ENCODE results near the gene CIRBP. TPM values are rescaled to one million over a fixed set of nuclear protein-coding genes. Genes with fewer than 3 reads are reported as not detected.

The CIRBP gene
- total RNA-seq, 1 donor from 2014 or later = 184 TPM

- FAIRE-seq = no peak
- no peaks in the 10 kb centered on the region for H3K9me3 Mint-ChIP-seq (ENCODE audit: unreplicated experiment)
These were observed 18.5 kb upstream of the CIRBP start for GRCh38 chr19:1250437-1251260.

GRCh38 chr19:1251330-1252220, 17.6 kb upstream of the CIRBP start:
- Histone ChIP-seq H3K9me3 (ENCODE audit: insufficient read depth, low read depth, low read length) (no peaks in the 10 kb centered on the region), H2AFZ (ENCODE audit: low read depth, low read length) (no peak overlapping the region), H3K9ac (ENCODE audit: low read length) (peak overlapping the region; percentile 88), H3K27ac (ENCODE audit: low read depth, low read length) (peak overlapping the region; percentile 85), H4K20me1 (ENCODE audit: insufficient read depth, low read length) (peaks cover 47% of the 10 kb centered on the region), H3K27me3 (ENCODE audit: insufficient read depth, low read length) (no peaks in the 10 kb centered on the region), H3K36me3 (ENCODE audit: insufficient read depth, low read length) (peaks cover 17% of the 10 kb centered on the region), H3K4me2 (ENCODE audit: low read length) (peak overlapping the region; percentile 100), H3K4me3 (ENCODE audit: insufficient read depth, low read depth, low read length) (peak overlapping the region; percentile 84), H3K4me1 (ENCODE audit: insufficient read depth, low read length) (peaks cover 36% of the 10 kb centered on the region), H3K79me2 (ENCODE audit: insufficient read depth, low read length) (peaks cover 71% of the 10 kb centered on the region)
- FAIRE-seq = no peak
- Mint-ChIP-seq H3K27me3 (ENCODE audit: low read depth, unreplicated experiment) (no peaks in the 10 kb centered on the region), H3K9me3 (ENCODE audit: unreplicated experiment) (no peaks in the 10 kb centered on the region), H3K27ac (ENCODE audit: unreplicated experiment) (peak overlapping the region; percentile 96), H3K4me3 (ENCODE audit: unreplicated experiment) (peak overlapping the region; percentile 92), H3K4me1 (ENCODE audit: low read depth, unreplicated experiment) (peaks cover 5% of the 10 kb centered on the region), H3K36me3 (ENCODE audit: low read depth, unreplicated experiment) (peaks cover 2% of the 10 kb centered on the region)
- no peak for DNase-seq (ENCODE audit: low read depth)
- TF ChIP-seq CTCF (IDR thresholded peaks at IDR 0.05; ENCODE audit: insufficient read depth, low read depth, low read length) (no peak), EZH2 (IDR thresholded peaks at IDR 0.05; ENCODE audit: insufficient read depth, low read length) (no peak)

More at GRCh38 chr19:1250437-1251260, 18.5 kb upstream of the CIRBP start:
- Histone ChIP-seq H3K4me1 (ENCODE audit: insufficient read depth, low read length) (peaks cover 34% of the 10 kb centered on the region), H3K9me3 (ENCODE audit: insufficient read depth, low read depth, low read length) (no peaks in the 10 kb centered on the region), H3K36me3 (ENCODE audit: insufficient read depth, low read length) (peaks cover 14% of the 10 kb centered on the region), H3K27me3 (ENCODE audit: insufficient read depth, low read length) (no peaks in the 10 kb centered on the region), H3K9ac (ENCODE audit: low read length) (peak overlapping the region; percentile 88), H3K79me2 (ENCODE audit: insufficient read depth, low read length) (peaks cover 65% of the 10 kb centered on the region), H3K4me3 (ENCODE audit: insufficient read depth, low read depth, low read length) (peak overlapping the region; percentile 84), H3K4me2 (ENCODE audit: low read length) (peak overlapping the region; percentile 100), H4K20me1 (ENCODE audit: insufficient read depth, low read length) (peaks cover 38% of the 10 kb centered on the region), H3K27ac (ENCODE audit: low read depth, low read length) (peak overlapping the region; percentile 85), H2AFZ (ENCODE audit: low read depth, low read length) (no peak overlapping the region)
- Mint-ChIP-seq H3K36me3 (ENCODE audit: low read depth, unreplicated experiment) (peaks cover 2% of the 10 kb centered on the region), H3K4me3 (ENCODE audit: unreplicated experiment) (peak overlapping the region; percentile 92), H3K27ac (ENCODE audit: unreplicated experiment) (peak overlapping the region; percentile 96), H3K4me1 (ENCODE audit: low read depth, unreplicated experiment) (peaks cover 5% of the 10 kb centered on the region), H3K27me3 (ENCODE audit: low read depth, unreplicated experiment) (no peaks in the 10 kb centered on the region)
- no peak for DNase-seq (ENCODE audit: low read depth)
- TF ChIP-seq EZH2 (IDR thresholded peaks at IDR 0.05; ENCODE audit: insufficient read depth, low read length) = no peak
- no peak for TF ChIP-seq CTCF (IDR thresholded peaks at IDR 0.05; ENCODE audit: insufficient read depth, low read depth, low read length)

All from astrocyte (in vitro differentiated cells and primary cell).